ENCODE results near the gene ZBTB8B. TPM values are rescaled to one million over a fixed set of nuclear protein-coding genes. Genes with fewer than 3 reads are reported as not detected.

The ZBTB8B gene
- total and polyA plus RNA-seq, 5 experiments from 2014 or later = not detected

DNA sequence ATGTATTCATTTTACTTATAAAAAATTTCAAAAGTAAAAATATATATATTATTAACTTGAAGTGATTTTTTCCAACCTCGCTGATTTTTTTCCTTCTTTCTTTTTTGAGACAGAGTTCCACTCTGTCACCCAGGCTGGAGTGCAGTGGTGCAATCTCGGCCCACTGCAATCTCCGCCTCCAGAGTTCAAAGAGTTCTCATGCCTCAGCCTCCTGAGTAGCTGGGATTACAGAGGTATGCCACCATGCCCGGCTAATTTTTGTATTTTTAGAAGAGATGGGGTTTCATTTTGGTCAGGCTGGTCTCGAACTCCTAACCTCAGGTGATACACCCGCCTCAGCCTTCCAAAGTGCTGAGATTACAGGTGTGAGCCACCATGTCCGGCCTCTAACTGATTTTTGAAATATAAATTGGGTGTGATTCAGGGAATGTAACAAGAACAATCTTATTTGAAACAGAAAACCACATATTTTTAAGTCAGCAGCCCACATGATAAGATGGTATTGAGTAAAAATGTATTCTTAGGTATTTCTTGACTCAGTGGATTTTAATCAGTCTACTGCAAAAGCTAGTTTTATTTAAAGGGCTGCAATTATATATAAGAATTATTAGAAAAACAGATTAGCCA is 30.0 kb downstream of the ZBTB8B start:
- Mint-ChIP-seq H3K4me3 (no peak overlapping the region), H3K9me3 (no peaks in the 10 kb centered on the region), H3K27ac (no peak overlapping the region), H3K4me1 (peaks cover 0 to 3% (median under 1%) of the 10 kb centered on the region in 4 donors), H3K27me3 (peaks cover 11 to 27% (median 24%) of the 10 kb centered on the region in 5 donors), H3K36me3 (peaks cover 0 to under 1% (median 0%) of the 10 kb centered on the region in 3 donors)
- POLR2A ChIA-PET = no interaction called here
- DNase-seq = no peak
- no peak for ATAC-seq

DNA sequence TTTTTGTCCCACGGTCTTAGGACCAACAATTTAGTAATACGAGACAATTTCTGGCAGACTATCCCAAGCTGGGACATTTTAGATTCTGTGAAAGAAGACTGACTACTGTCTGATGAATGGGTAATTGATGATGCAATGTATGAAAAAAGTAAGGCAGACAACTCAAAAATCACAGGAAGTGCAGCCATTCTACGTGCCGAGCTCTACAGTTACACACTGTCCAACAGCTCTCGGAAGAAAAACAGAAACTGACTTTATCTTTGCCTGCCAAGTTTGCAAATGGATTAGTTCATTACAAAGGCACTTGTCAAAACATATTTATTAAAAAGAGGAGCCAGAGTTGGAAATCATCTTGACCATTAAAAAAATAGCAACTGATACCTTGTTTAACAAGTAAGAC is 31.3 kb downstream of the ZBTB8B start:
- H3K9me3 Mint-ChIP-seq = no peaks in the 10 kb centered on the region
- DNase-seq (no peak), ATAC-seq (no peak)
- H3K4me3 Mint-ChIP-seq = no peak overlapping the region
- no peak overlapping the region for H3K27ac Mint-ChIP-seq
- H3K4me1 Mint-ChIP-seq = peaks cover 0 to 8% (median 5%) of the 10 kb centered on the region in 4 donors
- H3K36me3 Mint-ChIP-seq = peaks cover 0 to 2% (median 0%) of the 10 kb centered on the region in 3 donors
- POLR2A ChIA-PET = no interaction called here
- H3K27me3 Mint-ChIP-seq = peaks cover 11 to 33% (median 28%) of the 10 kb centered on the region in 5 donors

DNA sequence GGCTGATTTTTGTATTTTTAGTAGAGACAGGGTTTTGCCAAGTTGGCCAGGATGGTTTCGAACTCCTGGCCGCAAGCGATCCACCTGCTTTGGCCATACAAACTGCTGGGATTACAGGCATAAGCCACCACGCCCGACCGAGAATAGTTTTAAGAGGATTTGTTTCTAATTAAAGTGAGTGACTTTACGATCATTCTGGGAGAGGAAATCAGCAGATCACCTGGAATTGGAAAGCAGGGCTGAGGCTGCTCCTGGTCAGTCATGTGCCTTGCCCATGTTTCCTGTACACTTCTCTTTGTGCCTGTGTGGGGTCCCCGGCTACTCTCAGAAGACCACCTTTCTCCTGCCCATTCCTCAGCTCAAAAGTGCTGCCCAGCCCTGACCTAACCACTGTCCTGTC is 33.9 kb downstream of the ZBTB8B start:
- Mint-ChIP-seq H3K4me1 (peaks cover 0 to 9% (median 6%) of the 10 kb centered on the region in 4 donors), H3K9me3 (no peaks in the 10 kb centered on the region), H3K27me3 (peaks cover 20 to 43% (median 35%) of the 10 kb centered on the region in 5 donors), H3K27ac (no peak overlapping the region), H3K36me3 (peaks cover 0 to 2% (median 0%) of the 10 kb centered on the region in 3 donors), H3K4me3 (peak overlapping the region in 7 of 10 donors; percentile 36 to 80 (median 52))
- ATAC-seq (no peak), DNase-seq (no peak)
- POLR2A ChIA-PET = no interaction called here

DNA sequence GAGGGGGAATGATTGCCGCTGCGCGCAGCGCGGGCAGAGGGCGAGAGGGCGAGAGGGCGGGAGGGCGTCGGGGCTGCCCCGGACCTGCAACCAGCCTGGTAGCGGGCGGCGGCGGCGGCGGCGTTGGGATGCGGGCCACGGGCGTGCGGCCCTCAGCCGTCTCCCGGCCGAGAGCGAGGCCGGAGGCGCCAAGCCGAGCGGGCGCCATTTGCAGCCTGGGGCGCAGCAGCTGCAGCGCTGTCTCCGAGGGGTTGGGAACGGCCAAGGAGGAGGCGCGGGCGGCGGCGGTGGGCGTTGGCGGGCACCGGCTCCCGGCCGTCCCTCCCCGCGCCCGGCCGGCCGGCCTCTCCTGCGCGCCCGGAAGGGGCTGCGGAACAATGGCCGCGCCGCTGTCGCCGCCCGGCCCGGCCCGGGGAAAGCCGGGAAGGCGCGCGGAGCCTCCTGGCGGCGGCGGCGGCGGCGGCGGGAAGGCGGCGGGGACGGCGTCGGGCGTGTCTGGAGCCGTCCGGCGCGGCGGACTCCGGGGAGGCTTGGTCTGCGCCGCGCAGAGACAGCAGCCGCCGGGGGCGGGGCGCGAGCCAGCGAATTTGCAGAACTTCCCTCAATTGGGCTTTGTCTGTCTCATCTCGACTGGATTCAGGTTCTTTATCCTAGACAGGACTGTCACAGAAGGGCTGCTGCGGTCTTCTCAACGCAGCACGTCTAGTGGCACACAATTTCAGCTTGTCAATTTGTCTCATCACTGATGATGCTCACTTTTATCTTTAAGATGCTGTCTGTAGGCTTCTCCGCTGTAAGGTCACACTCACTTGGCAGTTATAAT is 35.7 kb downstream of the ZBTB8B start:
- Mint-ChIP-seq H3K36me3 (peaks cover 0 to 2% (median 0%) of the 10 kb centered on the region in 3 donors), H3K27me3 (peaks cover 21 to 50% (median 41%) of the 10 kb centered on the region in 5 donors), H3K4me1 (peaks cover 0 to 9% (median 6%) of the 10 kb centered on the region in 4 donors), H3K4me3 (peak overlapping the region; percentile 66 to 85 (median 78)), H3K27ac (no peak overlapping the region), H3K9me3 (no peaks in the 10 kb centered on the region)
- POLR2A ChIA-PET = no interaction called here
- peak; percentile 47 to 70 for ATAC-seq
- peak in 1 of 10 donors; percentile 6 for DNase-seq

DNA sequence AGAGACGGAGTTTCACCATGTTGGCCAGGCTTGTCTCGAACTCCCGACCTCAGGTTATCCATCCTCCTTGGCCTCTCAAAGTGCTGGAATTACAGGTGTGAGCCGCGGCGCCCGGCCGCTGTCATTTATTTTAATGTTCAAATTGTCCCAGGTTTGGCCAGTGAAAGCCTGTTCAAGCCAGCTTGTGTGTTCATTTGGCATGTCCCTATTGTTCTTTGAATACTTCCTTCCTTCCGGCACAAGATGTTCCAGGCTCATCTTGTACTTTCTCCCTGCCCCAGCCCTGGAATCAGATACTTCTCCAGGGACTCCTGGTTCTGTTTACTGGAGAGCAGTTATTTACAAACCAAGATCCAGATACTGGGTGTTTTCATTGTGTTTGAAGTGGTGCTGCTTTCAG is 37.0 kb downstream of the ZBTB8B start:
- DNase-seq = no peak
- ATAC-seq = no peak
- Mint-ChIP-seq H3K4me3 (peak overlapping the region in 6 of 10 donors; percentile 39 to 62 (median 56)), H3K27ac (no peak overlapping the region), H3K36me3 (peaks cover 0 to 2% (median 0%) of the 10 kb centered on the region in 3 donors), H3K9me3 (no peaks in the 10 kb centered on the region), H3K4me1 (peaks cover 0 to 9% (median 6%) of the 10 kb centered on the region in 4 donors), H3K27me3 (peaks cover 24 to 52% (median 42%) of the 10 kb centered on the region in 5 donors)
- POLR2A ChIA-PET = no interaction called here

DNA sequence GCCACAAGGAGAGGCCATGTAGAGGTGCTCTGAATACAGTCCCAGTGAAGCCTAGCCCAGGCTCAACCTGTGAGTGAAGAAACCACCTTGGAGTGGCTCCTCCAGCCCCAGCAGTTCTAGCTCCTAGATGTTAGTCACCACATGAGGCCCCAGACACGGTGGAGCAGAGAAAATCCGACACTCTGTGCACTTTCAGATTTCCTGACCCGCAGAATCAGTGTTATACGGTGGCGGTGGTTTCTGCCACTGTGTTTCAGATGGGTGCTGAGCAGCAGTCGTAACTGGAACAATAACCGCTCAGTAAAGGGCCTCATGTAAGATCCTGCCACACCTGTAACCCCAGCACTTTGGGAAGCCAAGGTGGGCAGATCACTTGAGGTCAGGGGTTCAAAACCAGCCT is 38.3 kb downstream of the ZBTB8B start:
- Mint-ChIP-seq H3K27ac (no peak overlapping the region), H3K27me3 (peaks cover 20 to 52% (median 37%) of the 10 kb centered on the region in 5 donors), H3K4me1 (peaks cover 0 to 9% (median 6%) of the 10 kb centered on the region in 4 donors), H3K36me3 (peaks cover 0 to 2% (median 0%) of the 10 kb centered on the region in 3 donors), H3K4me3 (no peak overlapping the region), H3K9me3 (no peaks in the 10 kb centered on the region)
- POLR2A ChIA-PET = no interaction called here
- DNase-seq (no peak), ATAC-seq (no peak)

DNA sequence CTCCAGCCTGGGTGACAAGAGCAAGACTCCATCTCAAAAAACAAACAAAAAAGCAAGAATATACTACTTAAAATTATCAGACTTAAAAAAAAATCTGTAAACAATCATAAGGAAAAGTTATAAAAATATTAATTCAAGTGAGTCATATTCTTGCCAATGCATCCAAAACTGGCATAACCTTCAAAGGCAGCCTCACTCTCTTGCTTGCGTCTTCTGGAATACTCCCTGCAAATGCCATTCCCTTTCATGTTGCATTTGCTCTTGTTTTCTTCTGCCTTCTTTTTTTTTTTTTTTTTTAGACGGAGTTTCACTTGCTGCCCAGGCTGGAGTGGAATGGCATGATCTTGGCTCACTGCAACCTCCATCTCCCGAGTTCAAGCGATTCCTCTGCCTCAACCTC is 42.1 kb downstream of the ZBTB8B start:
- Mint-ChIP-seq H3K4me3 (no peak overlapping the region), H3K4me1 (no peaks in the 10 kb centered on the region), H3K9me3 (no peaks in the 10 kb centered on the region), H3K27me3 (peaks cover 10 to 29% (median 14%) of the 10 kb centered on the region in 5 donors), H3K36me3 (no peaks in the 10 kb centered on the region), H3K27ac (no peak overlapping the region)
- POLR2A ChIA-PET = no interaction called here
- DNase-seq = no peak
- ATAC-seq = no peak

DNA sequence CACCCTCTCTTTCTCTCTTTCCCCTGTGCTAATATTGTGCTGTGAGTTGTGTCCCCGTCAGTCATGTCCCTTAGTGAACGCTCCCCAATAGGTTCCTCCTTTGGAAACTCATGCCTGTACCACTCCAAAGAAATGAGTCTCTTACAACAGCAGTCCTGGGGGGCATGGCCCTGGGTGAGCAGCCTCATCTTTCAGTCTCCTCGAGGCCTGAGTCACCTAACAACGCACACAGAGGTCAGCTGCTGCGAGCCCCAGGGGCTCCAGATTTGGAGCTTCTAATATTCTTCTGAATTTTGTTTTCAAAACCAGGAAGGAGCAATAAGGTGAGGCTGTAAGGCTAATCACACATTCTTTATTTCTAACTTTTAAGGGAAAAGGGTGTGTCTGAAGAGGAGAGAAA is 43.9 kb downstream of the ZBTB8B start:
- Mint-ChIP-seq H3K36me3 (no peaks in the 10 kb centered on the region), H3K4me3 (no peak overlapping the region), H3K27me3 (peaks cover 8 to 23% (median 10%) of the 10 kb centered on the region in 5 donors), H3K4me1 (no peaks in the 10 kb centered on the region), H3K27ac (no peak overlapping the region), H3K9me3 (no peaks in the 10 kb centered on the region)
- ATAC-seq (no peak), DNase-seq (no peak)
- POLR2A ChIA-PET = interaction anchor here (1.2 kb wide), 1 partner anchor 27 kb away, joined by 3 read pairs; no protein-coding TSS in a partner anchor

DNA sequence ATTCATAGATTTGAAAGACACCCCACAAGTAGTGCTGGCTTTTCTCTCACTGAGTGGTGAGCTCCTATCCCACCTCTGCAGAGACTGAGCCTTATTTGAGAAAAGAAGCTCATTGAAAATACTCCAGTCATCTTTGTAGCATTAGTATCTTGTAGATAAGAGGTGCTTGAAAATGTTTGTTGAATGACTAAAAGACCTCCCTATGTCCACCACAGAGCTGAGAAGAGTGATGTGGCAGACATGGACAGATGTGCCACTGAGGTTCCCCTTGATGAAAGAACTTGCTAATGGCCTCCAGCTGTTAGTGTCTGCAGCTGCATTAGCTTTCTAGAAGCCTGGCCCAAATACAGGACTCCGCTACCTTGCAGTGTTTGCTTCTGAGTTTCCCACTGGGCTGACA is 45.1 kb downstream of the ZBTB8B start:
- ATAC-seq = no peak
- H3K4me1 Mint-ChIP-seq = no peaks in the 10 kb centered on the region
- POLR2A ChIA-PET = no interaction called here
- H3K27me3 Mint-ChIP-seq = peaks cover 5 to 18% (median 10%) of the 10 kb centered on the region in 5 donors
- H3K36me3 Mint-ChIP-seq = no peaks in the 10 kb centered on the region
- H3K4me3 Mint-ChIP-seq = no peak overlapping the region
- H3K9me3 Mint-ChIP-seq = no peaks in the 10 kb centered on the region
- no peak overlapping the region for H3K27ac Mint-ChIP-seq
- no peak for DNase-seq

Other genes with a start within 250 kb of the ZBTB8B start
- gene TMEM234, start 242.7 kb upstream of the ZBTB8B start, total RNA-seq = 10 to 100 TPM; 24.3 to 26.4 TPM
- gene TMEM234, start 242.7 kb upstream of the ZBTB8B start, polyA plus RNA-seq = 1 to 10 TPM; 2.1 to 4.9 (median 4.4) TPM
- gene EIF3I, start 242.7 kb upstream of the ZBTB8B start, total RNA-seq = 10 to 100 TPM; 80.3 to 96.9 TPM
- 100 to 1,000 TPM; 167 to 181 (median 179) TPM for gene EIF3I, start 242.7 kb upstream of the ZBTB8B start, polyA plus RNA-seq
- 1 to 10 TPM; 1.5 to 1.7 TPM for gene FAM167B, start 217.8 kb upstream of the ZBTB8B start, total RNA-seq
- gene FAM167B, start 217.8 kb upstream of the ZBTB8B start, polyA plus RNA-seq = not detected
- 100 to 1,000 TPM; 509 to 515 TPM for gene LCK, start 213.8 kb upstream of the ZBTB8B start, total RNA-seq
- 1,000 to 10,000 TPM in 1 of 3 donors, 100 to 1,000 TPM in 2; 876 to 1,069 (median 952) TPM for gene LCK, start 213.8 kb upstream of the ZBTB8B start, polyA plus RNA-seq
- gene HDAC1, start 173.0 kb upstream of the ZBTB8B start, total RNA-seq = 100 to 1,000 TPM; 154 to 156 TPM
- gene HDAC1, start 173.0 kb upstream of the ZBTB8B start, polyA plus RNA-seq = 100 to 1,000 TPM; 171 to 202 (median 173) TPM
- gene MARCKSL1, start 128.8 kb upstream of the ZBTB8B start, total RNA-seq = 10 to 100 TPM; 39.1 to 41.1 TPM
- 10 to 100 TPM; 37.8 to 81.4 (median 72.7) TPM for gene MARCKSL1, start 128.8 kb upstream of the ZBTB8B start, polyA plus RNA-seq
- gene FAM229A, start 102.6 kb upstream of the ZBTB8B start, total RNA-seq = 10 to 100 TPM; 28.7 to 30.7 TPM
- gene FAM229A, start 102.6 kb upstream of the ZBTB8B start, polyA plus RNA-seq = under 1 TPM; 0.06 to 0.47 (median 0.14) TPM
- 1 to 10 TPM; 2.9 to 3.7 TPM for gene TSSK3, start 102.5 kb upstream of the ZBTB8B start, total RNA-seq
- 1 to 10 TPM in 2 of 3 donors, under 1 TPM in 1; 0.20 to 2.5 (median 2.0) TPM for gene TSSK3, start 102.5 kb upstream of the ZBTB8B start, polyA plus RNA-seq
- gene BSDC1, start 70.6 kb upstream of the ZBTB8B start, total RNA-seq = 100 to 1,000 TPM; 112 to 113 TPM
- 10 to 100 TPM; 29.5 to 39.6 (median 31.1) TPM for gene BSDC1, start 70.6 kb upstream of the ZBTB8B start, polyA plus RNA-seq
- gene ZBTB8A, start 74.4 kb downstream of the ZBTB8B start, total RNA-seq = not detected
- not detected for gene ZBTB8A, start 74.4 kb downstream of the ZBTB8B start, polyA plus RNA-seq
- gene ZBTB8OS, start 185.5 kb downstream of the ZBTB8B start, total RNA-seq = 10 to 100 TPM; 54.3 to 57.2 TPM
- 10 to 100 TPM; 53.2 to 65.8 (median 65.6) TPM for gene ZBTB8OS, start 185.5 kb downstream of the ZBTB8B start, polyA plus RNA-seq
- gene RBBP4, start 186.1 kb downstream of the ZBTB8B start, total RNA-seq = 100 to 1,000 TPM; 191 to 193 TPM
- gene RBBP4, start 186.1 kb downstream of the ZBTB8B start, polyA plus RNA-seq = 100 to 1,000 TPM; 226 to 251 (median 231) TPM
- gene SYNC, start 237.7 kb downstream of the ZBTB8B start, total RNA-seq = not detected
- not detected for gene SYNC, start 237.7 kb downstream of the ZBTB8B start, polyA plus RNA-seq